IMR-90 (cell line): ENCODE results near the gene LAMP5.

ENCODE experiments used
- BHLHE40 ChIP-seq: fragments of 150-350 bp; IDR thresholded peaks from 2 replicates; pipeline ENCODE4 v1.6.1; 2016; ENCODE audit warnings: mild to moderate bottlenecking, low read depth, low read length
- CEBPB ChIP-seq: IDR thresholded peaks from 2 replicates; pipeline ENCODE4 v1.6.1; 2012; ENCODE audit warnings: low read depth, low read length, improper control_type of control experiment
- FOS ChIP-seq: fragments of 150-350 bp; IDR thresholded peaks from 2 replicates; pipeline ENCODE4 v1.6.1; 2016; ENCODE audit warnings: low read depth, low read length
- NFE2L2 ChIP-seq: fragments of 150-350 bp; IDR thresholded peaks from 2 replicates; pipeline ENCODE4 v1.6.1; 2016; ENCODE audit warnings: low read depth, mild to moderate bottlenecking, low read length
- POLR2A ChIP-seq: IDR thresholded peaks from 2 replicates; pipeline ENCODE4 v1.6.1; 2012; ENCODE audit warnings: mild to moderate bottlenecking, low read depth, low read length
- RFX5 ChIP-seq: IDR thresholded peaks from 2 replicates; pipeline ENCODE4 v1.8.0; 2012; ENCODE audit warnings: low read depth, mild to moderate bottlenecking, low read length, moderate library complexity
- SMC3 ChIP-seq: fragments of 150-350 bp; IDR thresholded peaks from 2 replicates; pipeline ENCODE4 v1.6.1; 2016; ENCODE audit warnings: low read depth, mild to moderate bottlenecking, antibody characterized with exemption, low read length, moderate library complexity
- TF ChIP-seq, protein P1 (sequence below): conservative IDR thresholded peaks from 2 replicates; pipeline ENCODE4 v1.5.1; 2012; ENCODE audit warnings: mild to moderate bottlenecking, low read depth, low read length, improper control_type of control experiment
- TF ChIP-seq, protein P2 (sequence below): fragments of 150-350 bp; IDR thresholded peaks from 2 replicates; pipeline ENCODE4 v1.6.1; 2017; ENCODE audit warnings: mild to moderate bottlenecking, antibody characterized with exemption, low read length, low read depth

DNA sequence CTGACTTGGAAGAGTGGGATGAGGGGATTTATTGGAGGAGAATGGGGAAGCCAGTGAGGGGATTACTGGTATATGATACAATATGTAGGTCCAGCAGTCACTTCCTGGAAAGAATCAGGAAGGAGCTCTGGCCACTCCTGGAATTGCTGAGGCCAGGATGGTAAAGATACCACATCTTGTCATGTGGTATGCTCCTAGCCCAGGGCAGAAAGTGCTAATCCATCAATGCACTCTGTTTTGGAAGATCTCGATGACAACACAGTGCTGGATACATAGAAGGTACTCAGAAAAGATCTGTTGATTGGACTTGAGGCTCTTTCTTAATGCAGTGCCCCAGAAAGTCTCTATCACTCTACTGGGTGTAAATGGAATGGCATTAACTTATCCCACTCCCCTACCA lies 52.6 kb downstream of the LAMP5 start:
- no peak for TF ChIP-seq BHLHE40
- TF ChIP-seq, protein P1, sequence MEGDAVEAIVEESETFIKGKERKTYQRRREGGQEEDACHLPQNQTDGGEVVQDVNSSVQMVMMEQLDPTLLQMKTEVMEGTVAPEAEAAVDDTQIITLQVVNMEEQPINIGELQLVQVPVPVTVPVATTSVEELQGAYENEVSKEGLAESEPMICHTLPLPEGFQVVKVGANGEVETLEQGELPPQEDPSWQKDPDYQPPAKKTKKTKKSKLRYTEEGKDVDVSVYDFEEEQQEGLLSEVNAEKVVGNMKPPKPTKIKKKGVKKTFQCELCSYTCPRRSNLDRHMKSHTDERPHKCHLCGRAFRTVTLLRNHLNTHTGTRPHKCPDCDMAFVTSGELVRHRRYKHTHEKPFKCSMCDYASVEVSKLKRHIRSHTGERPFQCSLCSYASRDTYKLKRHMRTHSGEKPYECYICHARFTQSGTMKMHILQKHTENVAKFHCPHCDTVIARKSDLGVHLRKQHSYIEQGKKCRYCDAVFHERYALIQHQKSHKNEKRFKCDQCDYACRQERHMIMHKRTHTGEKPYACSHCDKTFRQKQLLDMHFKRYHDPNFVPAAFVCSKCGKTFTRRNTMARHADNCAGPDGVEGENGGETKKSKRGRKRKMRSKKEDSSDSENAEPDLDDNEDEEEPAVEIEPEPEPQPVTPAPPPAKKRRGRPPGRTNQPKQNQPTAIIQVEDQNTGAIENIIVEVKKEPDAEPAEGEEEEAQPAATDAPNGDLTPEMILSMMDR = no peak
- no peak for TF ChIP-seq CEBPB
- no peak for TF ChIP-seq POLR2A
- TF ChIP-seq NFE2L2 = no peak
- TF ChIP-seq RFX5 = no peak
- no peak for TF ChIP-seq FOS
- no peak for TF ChIP-seq SMC3
- TF ChIP-seq, protein P2, sequence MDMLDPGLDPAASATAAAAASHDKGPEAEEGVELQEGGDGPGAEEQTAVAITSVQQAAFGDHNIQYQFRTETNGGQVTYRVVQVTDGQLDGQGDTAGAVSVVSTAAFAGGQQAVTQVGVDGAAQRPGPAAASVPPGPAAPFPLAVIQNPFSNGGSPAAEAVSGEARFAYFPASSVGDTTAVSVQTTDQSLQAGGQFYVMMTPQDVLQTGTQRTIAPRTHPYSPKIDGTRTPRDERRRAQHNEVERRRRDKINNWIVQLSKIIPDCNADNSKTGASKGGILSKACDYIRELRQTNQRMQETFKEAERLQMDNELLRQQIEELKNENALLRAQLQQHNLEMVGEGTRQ = no peak
